CD4-positive, alpha-beta T cell treated with Interleukin-17A for 1 hour (primary cell): ENCODE results near the gene ZFHX2.
"Not testable (repeated sequence)": the region's sequence is repeated elsewhere in the genome, so short reads cannot be mapped to it uniquely, and the experiment has no call there.

Experiments
- DNase-seq: peaks from one replicate; pipeline ENCODE4 v3.0.0-alpha.2; 2020

The ZFHX2 gene

DNA sequence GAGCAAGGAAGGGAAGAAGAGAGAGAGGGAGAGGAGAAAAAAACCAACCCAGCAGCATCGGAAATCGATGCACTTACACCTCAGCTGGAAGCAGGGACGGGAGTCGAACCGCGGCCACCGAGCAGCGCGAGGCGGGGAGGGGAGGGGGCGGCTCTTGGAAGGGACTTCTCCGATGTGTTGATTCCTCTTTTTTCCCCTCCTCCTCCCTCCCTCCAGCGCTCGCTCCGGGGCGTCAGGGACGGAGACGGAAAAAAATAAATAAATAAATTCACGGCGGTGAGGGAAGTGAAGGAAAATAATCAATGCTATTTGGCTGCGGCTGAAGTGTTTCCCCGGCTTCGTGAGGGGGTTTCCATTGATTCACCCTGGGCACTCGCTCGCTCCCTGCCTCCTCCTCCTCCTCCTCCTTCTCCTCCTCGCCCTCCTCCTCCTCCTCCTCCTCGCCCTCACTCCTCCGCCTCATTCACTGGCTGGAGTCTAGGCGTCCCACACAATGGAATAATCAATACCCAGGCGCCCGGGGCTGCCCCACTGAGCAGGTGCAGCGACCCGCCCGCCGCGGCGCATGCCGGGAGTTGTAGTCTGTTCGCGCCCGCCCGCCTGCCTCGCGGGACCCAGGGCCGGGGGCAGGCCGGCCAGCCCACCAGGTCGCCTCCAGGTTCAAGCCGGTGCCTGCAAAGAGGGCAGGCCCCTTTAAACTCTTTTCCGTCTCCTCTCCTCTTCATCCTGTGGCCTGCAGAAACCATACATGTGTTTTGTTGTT, at the start of gene ZFHX2:
Gene ZFHX2, minus strand, starts transcription at position 500 of the 763 bp plus-strand sequence. CDS start 16,440 bp downstream, outside the sequence.
- peak; percentile 82 for DNase-seq

DNA sequence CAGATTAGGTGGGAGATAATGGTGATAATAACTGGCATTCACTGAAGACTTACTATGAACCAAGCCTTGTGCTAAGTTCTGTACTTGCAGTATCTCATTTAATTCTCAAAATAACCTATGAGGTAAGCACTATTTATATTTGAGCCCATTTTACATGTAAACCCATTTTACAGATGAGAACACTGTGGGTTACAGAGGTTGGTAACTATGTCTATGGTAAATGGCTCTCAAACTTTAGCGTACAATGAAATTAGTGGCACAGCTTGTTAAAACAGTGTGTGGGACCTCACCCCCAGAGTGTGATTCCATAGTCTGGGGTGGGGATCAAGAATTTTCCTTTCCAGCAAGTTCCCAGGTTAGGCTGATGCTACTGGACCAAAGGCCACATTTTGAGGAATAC, 49.2 kb upstream of the ZFHX2 start:
- DNase-seq = no peak

DNA sequence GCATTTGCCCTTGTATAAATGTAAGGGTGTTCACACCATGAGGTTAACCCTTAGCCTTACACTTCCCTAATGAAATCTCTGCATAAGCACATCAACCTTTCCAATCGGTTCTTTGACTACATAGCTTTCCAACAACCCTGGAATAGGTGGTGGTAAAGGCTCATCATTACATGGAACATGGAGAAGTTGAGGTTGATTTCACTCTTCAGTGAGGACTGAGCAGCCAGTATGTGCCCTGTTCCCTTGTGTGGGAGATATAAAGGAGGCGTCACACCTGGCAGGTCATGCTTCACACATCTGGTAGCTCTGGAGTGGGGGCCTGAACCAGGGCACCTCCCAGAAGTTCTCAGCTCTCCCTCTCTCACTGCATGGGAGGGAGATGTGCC, 48.8 kb upstream of the ZFHX2 start:
- no peak for DNase-seq

DNA sequence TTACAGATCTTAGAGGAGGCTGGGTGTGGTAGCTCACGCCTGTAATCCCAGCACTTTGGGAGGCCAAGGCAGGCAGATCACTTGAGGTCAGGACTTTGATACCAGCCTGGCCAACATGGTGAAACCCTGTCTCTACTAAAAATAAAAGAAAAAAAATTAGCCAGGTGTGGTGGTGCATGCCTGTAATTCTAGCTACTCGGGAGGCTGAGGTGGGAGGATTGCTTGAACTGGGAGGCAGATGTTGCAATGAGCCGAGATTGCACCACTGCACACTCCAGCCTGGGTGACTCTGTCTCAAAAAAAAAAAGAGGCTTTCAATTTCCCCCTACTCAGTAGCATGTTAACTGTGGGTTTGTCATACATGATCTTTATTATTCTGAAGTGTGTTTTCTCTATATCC, 42.6 kb upstream of the ZFHX2 start:
- DNase-seq = not testable (repeated sequence)

DNA sequence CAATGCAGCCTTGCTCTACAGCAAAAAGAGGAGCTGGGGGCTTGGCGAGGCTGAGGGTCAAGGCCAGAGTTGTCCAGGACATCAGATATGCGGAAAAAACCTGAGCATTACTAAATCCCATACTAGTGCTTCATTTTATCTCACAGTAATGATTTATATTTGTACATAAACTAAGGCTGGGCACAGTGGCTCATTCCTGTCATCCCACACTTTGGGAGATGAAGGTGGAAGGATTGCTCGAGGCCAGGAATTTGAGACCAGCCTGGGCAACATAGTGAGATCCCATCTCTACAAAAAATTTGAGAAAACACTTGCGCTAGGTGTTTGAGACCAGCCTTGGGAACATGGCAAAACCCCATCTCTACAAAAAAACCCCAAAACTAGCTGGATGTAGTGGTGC, 38.6 kb upstream of the ZFHX2 start:
- no peak for DNase-seq

DNA sequence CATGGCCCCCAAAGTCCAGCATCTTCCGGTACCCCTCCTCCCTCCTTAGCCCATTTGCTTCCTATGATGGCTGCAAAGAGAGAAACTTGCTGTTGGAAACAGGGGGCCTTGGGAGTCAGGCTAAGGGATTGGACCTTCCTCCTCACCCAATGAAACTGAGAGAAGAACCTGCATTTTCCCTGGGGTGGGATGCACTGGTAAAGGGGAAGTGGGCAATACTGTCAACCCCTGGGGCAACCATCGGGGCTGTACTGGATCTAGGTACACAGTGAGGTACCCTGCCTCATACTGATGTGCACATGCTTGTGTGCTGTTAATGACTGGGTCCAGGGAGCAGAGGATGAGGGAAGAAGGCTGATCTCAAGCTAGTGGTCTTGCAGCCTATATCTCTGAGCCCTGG, 38.0 kb upstream of the ZFHX2 start:
- DNase-seq = no peak

DNA sequence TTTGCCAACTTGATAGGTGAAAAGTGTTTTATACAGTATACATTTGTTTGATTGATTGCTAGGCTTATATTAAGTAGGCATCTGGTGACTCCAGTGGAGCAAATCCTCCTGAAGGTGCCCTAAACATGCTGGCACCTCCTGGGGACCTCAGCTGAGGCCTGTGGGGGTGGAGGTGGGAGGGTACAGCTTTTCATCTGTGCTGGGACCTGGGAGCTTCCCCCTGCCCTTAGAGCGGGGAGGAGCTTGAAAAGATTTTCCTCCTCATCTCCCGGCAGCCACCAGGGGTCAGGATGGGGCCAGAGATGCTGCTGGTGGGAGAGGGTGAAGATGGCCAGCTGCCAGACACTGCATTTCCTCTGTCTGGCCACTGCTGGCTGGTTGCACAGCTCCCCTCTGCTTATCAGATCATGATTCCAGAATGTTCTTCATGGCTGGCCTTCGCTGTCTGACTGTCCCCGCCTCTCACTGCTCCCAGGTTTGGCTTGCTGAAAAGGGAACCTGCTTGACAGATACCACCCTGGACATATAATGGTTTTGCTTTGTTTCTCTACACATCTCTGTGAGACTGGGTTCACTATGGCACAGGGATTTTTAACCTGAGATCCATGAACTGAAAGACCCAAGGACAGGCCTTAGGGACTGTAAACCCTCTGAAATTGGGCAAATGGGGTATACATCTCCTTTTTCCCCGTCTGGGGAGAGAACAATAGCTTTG, 37.5 kb upstream of the ZFHX2 start:
- DNase-seq = peak; percentile 85

DNA sequence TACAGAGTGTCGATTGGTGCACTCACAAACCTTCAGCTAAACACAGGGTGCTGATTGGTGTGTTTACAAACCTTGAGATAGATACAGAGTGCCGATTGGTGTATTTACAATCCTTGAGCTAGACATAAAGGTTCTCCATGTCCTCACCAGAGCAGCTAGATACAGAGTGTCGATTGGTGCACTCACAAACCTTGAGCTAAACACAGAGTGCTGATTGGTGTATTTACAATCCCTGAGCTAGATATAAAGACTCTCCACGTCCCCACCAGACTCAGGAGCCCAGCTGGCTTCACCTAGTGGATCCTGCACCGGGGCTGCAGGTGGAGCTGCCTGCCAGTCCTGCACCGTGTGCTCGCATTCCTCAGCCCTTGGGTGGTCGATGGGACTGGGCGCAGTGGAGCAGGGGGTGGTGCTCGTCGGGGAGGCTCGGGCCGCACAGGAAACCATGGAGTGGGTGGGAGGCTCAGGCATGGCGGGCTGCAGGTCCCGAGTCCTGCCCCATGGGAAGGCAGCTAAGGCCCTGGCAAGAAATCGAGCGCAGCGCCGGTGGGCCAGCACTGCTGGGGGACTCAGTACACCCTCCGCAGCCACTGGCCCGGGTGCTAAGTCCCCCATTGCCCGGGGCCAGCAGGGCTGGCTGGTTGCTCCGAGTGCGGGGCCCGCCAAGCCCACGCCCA, 33.1 kb upstream of the ZFHX2 start:
- DNase-seq = not testable (repeated sequence)

DNA sequence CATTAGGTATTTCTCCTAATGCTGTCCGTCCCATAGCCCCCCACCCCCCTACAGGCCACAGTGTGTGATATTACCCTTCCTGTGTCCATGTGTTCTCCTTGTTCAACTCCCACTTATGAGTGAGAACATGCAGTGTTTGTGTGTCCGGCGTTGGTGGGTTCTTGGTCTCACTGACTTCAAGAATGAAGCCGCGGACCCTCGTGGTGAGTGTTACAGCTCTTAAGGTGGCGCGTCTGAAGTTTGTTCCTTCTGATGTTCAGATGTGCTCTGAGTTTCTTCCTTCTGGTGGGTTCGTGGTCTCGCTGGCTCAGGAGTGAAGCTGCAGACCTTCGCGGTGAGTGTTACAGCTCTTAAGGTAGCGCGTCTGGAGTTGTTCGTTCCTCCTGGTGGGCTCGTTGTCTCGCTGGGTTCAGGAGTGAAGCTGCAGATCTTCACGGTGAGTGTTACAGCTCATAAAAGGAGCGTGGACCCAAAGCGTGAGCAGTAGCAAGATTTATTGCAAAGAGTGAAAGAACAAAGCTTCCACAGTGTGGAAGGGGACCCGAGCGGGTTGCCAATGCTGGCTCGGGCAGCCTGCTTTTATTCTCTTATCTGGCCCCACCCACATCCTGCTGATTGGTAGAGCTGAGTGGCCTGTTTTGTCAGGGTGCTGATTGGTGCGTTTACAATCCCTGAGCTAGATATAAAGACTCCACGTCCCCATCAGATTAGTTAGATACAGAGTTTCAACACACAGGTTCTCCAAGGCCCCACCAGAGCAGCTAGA, 32.4 kb upstream of the ZFHX2 start:
- not testable (repeated sequence) for DNase-seq

DNA sequence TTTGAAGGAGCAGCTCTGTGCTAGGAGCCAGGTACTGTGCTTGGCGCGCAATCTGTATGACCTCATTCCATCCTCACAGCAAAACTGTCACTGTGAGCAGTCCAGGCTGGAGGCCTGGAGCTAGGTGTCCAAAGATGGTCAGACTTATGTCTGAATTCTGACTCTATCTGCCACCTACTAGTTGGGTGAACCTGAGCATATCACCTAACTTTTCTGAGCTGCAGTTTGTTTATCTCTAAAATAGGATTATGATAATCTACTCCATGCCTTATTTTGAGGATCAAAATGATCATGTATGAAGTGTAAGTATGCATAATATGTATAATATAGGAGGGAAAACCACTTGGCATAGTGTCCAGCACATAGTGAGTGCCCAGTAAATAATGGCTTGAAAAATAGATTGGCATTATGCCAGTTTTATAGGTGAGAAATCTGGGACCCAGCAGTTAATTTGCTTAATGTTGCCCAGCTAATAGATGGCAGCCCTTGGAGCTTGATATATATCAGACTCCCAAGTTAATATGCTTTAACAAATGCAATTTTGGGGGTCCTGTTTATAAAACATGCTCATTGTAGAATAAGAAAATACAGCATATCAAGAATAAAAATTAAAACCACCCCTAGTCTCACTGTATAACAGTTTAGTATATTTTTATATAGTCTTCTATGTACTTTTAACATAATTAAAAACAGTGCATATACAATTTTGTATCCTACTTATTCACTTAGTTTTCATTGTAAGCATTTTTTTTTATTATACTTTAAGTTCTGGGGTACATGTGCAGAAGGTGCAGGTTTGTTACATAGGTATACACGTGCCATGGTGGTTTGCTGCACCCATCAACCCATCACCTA, 31.6 kb upstream of the ZFHX2 start:
- DNase-seq = no peak

DNA sequence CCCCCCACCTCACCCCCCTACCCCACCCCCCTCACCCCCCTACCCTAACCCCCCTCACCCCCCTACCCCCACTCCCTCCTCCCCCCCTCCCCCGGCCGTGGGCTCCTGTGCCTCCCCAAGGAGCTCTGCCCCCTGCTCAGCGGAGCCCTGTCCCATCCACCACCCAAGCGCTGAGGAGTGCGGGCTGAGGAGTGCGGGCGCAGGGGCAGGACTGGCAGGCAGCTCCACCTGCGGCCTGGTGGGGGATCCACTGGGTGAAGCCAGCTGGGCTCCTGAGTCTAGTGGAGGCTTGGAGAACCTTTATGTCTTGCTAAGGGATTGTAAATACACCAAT, 29.4 kb upstream of the ZFHX2 start:
- no peak for DNase-seq

DNA sequence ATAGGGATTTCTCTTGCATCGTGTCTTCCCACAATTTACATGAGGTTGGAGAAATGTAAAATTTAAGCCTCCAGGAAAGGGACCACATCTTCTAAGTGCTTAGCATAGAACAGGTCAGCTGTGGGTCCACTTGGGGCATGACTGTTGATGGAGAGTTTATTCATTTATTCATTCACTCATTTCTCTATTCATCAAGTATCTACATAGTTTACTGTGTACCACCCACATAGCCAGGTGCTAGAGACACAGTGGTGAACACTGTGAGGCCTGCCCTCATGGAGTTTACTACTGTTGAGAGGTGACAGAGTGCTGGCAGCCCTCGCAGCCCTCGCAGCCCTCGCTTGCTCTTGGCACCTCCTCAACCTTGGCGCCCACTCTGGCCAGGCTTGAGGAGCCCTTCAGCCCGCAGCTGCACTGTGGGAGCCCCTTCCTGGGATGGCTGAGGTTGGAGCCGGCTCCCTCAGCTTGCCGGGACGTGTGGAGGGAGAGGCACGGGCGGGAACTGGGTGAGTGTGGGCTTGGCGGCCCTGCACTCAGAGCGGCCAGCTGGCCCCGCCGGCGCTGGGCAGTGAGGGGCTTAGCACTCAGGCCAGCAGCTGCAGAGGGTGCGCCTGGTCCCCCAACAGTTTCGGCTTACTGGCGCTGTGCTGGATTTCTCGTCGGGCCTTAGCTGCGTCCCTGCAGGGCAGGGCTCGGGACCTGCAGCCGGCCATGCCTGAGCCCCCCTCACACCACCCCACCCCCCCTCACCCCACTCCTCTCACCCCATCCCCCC, 28.8 kb upstream of the ZFHX2 start:
- DNase-seq = no peak

DNA sequence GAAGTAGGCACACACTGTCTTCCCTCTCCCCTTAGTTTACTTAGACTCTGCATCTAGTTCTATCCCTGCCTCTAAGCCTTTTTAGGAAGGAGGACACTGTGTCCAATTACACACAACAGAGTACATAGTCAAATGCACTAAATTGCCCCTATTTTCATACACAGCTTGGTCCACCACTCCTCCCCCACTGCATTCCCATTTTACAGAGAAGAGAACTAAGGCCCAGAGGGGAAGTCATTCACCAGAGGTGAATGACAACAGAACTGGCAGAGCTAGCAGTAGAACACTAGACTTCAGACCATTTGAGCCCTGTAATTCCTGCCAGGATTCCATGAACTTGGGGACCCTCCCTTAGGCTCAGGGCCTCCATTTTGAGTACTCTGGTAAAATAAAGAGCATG, 28.2 kb upstream of the ZFHX2 start:
- no peak for DNase-seq

DNA sequence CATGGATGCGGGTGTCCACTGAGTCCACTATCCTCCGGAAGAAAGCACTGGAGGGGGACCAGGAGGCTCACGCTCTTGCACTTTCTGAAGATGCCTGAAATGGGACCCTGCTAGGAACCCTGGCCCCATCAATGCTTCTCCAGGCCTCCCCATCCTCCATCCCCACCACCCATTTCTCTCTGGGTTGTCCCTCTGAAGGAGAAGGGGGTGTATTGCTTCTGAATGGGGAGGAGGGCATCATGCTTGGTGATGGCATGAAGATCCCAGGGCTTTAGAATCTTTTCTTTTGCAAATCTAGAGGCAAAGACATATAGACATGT, 27.7 kb upstream of the ZFHX2 start:
- DNase-seq = no peak

DNA sequence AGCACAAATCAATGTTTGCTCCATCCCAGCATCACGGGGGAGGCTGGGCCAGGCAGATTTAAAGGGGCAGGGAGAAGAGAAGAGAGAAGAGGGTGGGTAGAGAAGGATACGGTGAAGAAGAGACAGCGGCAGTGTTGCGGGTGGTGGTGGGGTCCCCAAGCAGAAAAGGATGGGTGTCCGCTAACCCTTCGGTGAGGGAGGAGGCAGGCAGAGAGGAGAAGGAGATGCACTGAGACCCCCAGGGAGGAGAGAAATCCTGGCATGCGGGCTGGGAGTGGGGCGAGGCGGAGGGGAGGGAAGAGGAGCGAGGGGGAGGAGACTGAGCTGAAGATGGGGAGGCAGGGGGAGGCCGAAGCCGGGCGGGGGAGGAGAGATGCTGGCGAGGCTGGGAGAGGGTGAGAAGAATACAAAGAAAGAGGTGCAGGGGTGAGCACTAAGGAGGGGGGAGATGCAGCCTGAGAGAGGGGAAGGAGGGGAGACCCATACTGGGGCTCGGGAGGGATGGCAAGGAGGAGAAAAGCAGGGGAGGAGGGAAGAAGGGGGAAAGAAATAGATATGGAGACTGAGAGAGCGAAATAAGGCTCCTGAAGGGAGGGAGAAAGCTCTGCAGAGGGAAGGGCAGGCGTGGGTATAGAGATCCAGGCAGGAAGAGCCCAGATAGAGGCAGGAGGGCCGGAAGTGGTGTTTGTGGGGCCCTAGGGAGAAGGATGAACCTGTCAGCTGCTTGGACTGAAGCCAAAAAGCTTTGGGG, 27.2 kb upstream of the ZFHX2 start, which contains the start of gene JPH4:
Gene JPH4, minus strand, starts transcription at position 231 of the 751 bp plus-strand sequence. CDS start 1,337 bp downstream, outside the sequence.
- DNase-seq = no peak

DNA sequence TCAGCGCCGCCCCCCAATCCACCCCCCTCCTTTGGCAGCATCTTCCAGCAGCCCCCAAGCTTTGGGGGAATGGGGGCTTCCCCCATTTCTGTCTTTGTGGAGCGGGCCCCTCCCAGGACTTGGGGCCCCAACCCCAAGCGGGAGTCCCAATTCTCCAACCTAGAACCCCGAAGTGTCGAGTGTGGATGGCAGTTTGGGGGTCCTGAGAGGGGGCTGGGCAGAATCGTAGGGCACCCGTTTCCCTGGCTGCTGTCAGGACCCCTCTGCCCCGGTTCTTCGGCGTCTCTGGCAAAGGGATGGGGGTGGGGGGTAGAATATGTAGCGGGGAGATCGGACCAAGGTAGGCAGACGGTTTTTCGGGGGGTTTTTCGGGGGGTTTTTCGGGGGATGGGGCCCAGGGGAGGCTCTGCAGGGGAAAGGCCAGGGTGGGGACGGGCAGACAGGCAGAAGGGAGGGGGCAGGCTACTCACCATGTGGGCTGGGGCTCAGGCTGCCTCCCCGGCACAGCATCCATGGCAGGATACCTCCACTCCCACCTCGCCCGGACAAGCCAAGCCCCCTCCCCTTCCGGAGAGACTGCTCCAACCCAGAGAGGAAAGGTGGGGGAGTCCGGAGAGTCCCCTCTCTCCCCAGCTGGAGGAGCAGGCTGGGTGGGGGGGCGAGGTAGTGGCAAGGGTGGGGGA, 26.3 kb upstream of the ZFHX2 start:
- no peak for DNase-seq

DNA sequence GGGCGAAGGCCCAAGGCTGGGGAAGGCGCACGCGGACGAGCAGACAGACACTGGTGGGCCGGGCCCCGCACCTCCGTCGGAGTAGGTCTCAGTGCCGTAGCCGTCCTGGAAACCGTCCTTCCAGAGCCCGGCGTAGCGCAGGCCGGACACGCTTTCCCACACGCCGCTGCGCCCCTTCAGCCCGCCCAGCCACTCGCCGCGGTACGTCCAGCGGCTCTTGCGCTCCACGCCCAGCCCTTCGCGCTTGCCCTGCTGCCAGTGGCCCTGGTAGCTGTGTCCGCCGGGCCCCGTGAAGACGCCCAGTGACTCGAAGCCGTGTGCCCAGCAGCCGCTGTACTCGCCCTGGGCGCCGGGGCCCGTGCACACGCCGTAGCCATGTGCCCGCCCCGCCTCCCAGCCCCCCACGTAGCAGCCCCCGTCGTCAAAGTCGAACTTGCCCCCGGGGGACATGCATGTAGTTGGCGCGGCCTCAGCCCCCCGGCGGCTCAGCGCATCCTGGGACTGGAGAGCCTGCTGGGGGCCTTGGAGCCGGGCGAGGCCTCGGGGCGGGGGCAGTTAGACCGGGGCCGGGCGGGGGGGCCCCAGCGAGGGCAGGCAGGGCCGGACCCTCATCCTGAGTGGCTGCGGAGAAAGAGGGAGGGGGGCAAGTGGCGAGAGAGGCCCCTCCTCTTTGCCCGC, 25.6 kb upstream of the ZFHX2 start:
- no peak for DNase-seq

DNA sequence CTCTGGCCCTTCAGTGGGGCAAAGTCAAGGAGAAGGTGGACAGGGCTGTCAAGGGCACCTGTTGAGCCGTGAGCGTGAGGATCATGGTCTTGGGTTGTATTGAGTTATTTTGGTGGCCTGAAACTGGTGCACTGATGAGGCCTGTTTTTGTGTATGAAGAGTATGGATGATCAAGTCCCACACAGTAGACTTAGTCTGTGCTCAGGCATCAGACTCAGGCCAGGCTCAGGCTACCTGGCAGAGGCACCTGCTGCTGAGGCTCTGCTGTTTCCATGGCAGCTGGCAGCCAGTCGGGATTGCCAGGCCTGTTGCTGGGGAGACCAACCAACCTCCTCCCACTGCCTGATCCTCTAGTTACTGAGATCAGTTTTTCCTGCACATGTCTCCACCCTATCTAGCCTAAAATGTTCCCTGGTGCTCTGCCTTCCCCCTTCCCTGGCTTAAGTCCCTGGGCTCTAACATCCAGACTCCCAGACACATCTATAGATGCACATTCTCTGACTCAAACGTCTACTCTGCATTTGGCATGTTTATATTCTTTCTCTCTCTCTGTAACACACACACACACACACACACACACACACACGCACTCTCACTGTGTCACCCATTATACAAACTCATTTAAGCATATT, 21.9 kb upstream of the ZFHX2 start:
- DNase-seq = no peak

DNA sequence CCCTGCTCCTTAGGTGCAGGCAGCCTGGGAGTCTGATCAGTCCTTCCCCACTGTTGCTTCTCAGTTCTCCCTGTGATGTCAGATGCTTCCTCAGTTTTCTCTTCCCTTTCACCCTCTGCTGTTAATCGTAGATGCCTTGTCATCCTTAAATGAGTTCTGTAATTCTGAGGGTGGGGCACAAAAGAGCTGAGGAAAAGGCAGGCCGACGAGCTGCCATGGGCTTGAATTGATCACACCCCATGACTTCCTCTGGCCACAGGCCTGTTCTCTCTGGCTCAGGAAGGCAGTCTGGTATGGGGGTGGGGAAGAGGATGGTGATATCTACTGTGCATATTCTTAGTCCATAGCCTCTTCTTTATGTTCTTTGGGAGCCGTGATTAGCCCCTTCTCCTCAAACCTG, 21.3 kb upstream of the ZFHX2 start:
- no peak for DNase-seq
